Subcutaneous abdominal adipose tissue (tissue), 5 donors: ENCODE results near the gene MAP4K3.

Experiments
- H3K27ac ChIP-seq: one replicate; pipeline ENCODE4 v1.7.0; 2013; ENCODE audit warnings: low read depth, mild to moderate bottlenecking, inconsistent platforms, low read length, moderate library complexity
- H3K27me3 ChIP-seq, 5 donors: one replicate each; pipeline ENCODE4 v1.7.0; 2013; ENCODE audit warnings: low read length in 5 of 5, inconsistent platforms in 1 of 5; ENCODE audit not compliant: control insufficient read depth in 5 of 5, insufficient read depth in 4 of 5
- H3K36me3 ChIP-seq, 5 donors: one replicate each; pipeline ENCODE4 v1.7.0; 2013; ENCODE audit warnings: low read length in 5 of 5; ENCODE audit not compliant: control insufficient read depth in 5 of 5, insufficient read depth in 5 of 5
- H3K4me1 ChIP-seq, 5 donors: one replicate each; pipeline ENCODE4 v1.7.0; 2013; ENCODE audit warnings: low read length in 5 of 5, mild to moderate bottlenecking in 3 of 5, moderate library complexity in 1 of 5; ENCODE audit not compliant: control insufficient read depth in 5 of 5, insufficient read depth in 5 of 5
- H3K4me3 ChIP-seq, 5 donors: one replicate each; pipeline ENCODE4 v1.7.0; 2013; ENCODE audit warnings: low read length in 5 of 5, low read depth in 1 of 5
- H3K9ac ChIP-seq, 5 donors: one replicate each; pipeline ENCODE4 v1.7.0; 2013; ENCODE audit warnings: low read length in 5 of 5, mild to moderate bottlenecking in 4 of 5, moderate library complexity in 3 of 5
- H3K9me3 ChIP-seq, 5 donors: one replicate each; pipeline ENCODE4 v1.7.0; 2013; ENCODE audit warnings: low read length in 5 of 5; ENCODE audit not compliant: control insufficient read depth in 5 of 5
- donor health status: healthy.
- donor health status: healthy.
- donor health status: healthy.
- donor health status: healthy.
- donor health status: healthy.

The MAP4K3 gene

DNA sequence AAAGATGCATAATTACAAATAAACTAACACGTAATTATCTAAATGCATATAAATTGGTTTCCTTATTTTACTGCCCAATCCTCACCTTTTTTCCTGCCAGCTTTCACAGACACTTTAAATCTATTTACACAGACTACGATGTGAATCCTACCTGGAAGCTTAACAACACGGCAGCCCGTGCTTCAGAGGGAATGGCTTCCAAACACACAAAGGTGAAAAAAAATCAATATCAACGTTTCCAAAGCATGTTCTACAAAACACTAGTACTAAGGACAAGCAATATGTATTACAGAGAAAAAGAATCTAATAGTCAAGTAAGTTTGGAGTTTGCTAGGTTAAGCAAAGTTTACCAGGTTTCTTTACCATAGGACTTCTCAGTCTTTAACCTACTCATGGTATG lies 4.4 kb downstream of the MAP4K3 start:
- Histone ChIP-seq H3K27ac (no peak overlapping the region), H3K4me3 (peak overlapping the region in 1 of 5 donors; percentile 41), H3K9ac (no peak overlapping the region), H3K27me3 (no peaks in the 10 kb centered on the region), H3K4me1 (peaks cover 0 to 61% (median 55%) of the 10 kb centered on the region in 5 donors), H3K9me3 (no peaks in the 10 kb centered on the region), H3K36me3 (no peaks in the 10 kb centered on the region)

DNA sequence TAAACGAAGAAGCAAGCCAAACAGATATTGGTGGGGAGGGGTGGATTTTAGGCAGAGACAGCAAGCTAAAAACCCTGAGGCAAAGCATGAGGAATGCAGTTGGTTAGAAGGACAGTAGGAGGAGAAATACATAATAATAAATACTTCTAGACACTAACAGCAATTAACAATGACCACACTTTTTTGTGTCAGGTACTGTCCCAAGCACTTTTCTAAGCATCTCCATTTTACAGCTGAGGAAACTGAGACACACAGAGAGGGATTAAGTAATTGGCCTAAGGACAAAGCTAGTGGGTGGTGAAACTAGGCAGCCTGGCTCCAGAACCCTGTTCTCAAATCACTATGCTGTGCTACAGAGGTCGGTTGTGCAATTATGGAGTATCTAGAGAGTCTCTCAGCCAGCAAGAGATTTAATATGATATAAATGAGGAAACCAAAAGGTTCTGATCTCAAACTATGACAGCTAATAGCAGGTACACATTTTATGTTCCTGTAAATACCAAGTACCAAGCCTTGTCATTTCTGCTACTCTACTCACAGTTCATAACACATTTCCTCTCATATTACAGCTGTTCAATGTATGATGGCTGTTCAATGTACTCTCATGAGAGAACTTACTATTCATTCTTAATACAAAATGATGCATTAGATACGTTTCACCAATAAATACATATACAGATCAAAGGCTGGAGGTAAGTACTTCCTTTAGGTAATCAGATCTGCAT lies 5.3 kb downstream of the MAP4K3 start:
- Histone ChIP-seq H3K9ac (no peak overlapping the region), H3K36me3 (no peaks in the 10 kb centered on the region), H3K4me1 (peaks cover 0 to 61% (median 52%) of the 10 kb centered on the region in 5 donors), H3K27ac (peak overlapping the region; percentile 26), H3K27me3 (no peaks in the 10 kb centered on the region), H3K4me3 (no peak overlapping the region), H3K9me3 (no peaks in the 10 kb centered on the region)

DNA sequence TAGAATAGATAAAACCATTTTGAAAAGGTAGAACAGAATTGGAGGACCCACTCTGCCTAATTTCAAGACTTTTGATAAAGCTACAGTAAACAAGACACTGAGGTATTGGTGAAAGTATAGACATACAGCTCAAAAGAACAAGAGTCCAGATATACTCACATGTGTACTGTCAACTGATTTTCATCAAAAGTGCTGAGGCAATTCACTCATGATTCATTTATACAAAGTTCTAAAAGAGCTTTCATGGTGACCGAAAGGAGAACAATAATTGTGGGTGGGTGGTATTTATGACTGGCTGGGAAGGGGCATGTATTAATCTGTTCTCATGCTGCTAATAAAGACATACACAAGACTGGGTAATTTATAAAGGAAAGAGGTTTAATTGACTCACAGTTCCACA lies 7.3 kb downstream of the MAP4K3 start:
- Histone ChIP-seq H3K9me3 (no peaks in the 10 kb centered on the region), H3K36me3 (no peaks in the 10 kb centered on the region), H3K27me3 (no peaks in the 10 kb centered on the region), H3K27ac (peak overlapping the region; percentile 26), H3K9ac (no peak overlapping the region), H3K4me1 (peaks cover 0 to 46% (median 39%) of the 10 kb centered on the region in 5 donors), H3K4me3 (no peak overlapping the region)

DNA sequence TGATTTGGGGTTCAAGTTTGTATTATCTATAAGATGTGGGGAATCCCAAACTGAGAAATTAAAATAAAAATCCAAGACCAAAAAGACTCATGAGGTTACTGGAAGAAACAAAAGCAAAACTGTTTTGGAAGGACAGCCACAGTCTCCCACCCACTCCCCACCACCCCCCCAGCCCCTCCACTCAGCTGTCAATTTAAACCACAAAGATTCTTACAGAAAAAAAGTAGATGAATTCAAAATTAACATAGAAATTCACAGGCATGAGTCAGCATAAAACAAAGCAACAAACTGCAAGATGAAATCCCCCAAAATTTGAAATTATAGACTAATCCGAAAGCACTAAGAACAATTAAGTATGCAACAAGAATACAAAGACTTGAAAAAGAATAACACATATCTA lies 12.1 kb downstream of the MAP4K3 start:
- peaks cover 0 to 8% (median 3%) of the 10 kb centered on the region in 5 donors for H3K4me1 ChIP-seq
- no peaks in the 10 kb centered on the region for H3K27me3 ChIP-seq
- no peaks in the 10 kb centered on the region for H3K9me3 ChIP-seq
- H3K36me3 ChIP-seq: no peaks in the 10 kb centered on the region
- H3K9ac ChIP-seq: no peak overlapping the region
- no peak overlapping the region for H3K27ac ChIP-seq
- H3K4me3 ChIP-seq: no peak overlapping the region

DNA sequence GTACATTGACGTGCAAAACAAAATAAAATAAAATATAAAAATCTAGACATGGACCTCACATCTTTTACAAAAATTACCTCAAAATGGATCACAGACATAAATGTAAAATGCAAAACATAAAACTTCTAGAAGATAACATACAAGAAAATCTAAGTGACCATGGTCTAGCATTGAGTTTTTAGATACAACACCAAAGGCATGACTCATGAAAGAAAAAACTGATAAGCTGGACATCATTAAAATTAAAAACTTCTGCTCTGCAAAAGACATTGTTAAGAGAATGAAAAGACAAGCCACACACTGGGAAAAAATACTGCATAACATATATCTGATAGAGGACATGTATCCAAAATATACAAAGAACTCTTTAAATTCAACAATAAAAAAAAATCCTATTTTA lies 14.4 kb downstream of the MAP4K3 start:
- Histone ChIP-seq H3K4me1 (peaks cover 0 to 20% (median 10%) of the 10 kb centered on the region in 5 donors), H3K9ac (no peak overlapping the region), H3K36me3 (no peaks in the 10 kb centered on the region), H3K9me3 (no peaks in the 10 kb centered on the region), H3K4me3 (no peak overlapping the region), H3K27me3 (no peaks in the 10 kb centered on the region), H3K27ac (no peak overlapping the region)

DNA sequence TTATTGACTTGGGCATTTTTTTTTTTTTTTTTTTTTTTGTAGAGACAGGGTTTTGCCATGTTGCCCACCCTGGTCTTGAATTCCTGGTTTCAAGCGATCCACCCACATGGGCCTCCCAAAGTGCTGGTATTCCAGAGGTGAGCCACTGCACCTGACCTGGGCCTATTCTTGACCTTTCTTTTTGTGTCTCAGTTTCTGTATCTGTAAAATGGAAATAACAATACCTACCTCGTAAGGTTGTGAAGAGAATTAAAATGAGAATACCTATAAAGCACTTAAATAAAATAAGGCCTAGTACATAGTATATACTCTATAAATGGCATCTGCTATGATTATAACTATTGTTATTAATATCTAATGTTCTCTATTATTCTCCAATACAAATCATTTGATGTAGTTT lies 15.7 kb downstream of the MAP4K3 start:
- H3K9me3 ChIP-seq: no peaks in the 10 kb centered on the region
- no peak overlapping the region for H3K9ac ChIP-seq
- no peaks in the 10 kb centered on the region for H3K27me3 ChIP-seq
- H3K4me3 ChIP-seq: no peak overlapping the region
- H3K4me1 ChIP-seq: peaks cover 0 to 26% (median 14%) of the 10 kb centered on the region in 5 donors
- H3K27ac ChIP-seq: no peak overlapping the region
- H3K36me3 ChIP-seq: no peaks in the 10 kb centered on the region

DNA sequence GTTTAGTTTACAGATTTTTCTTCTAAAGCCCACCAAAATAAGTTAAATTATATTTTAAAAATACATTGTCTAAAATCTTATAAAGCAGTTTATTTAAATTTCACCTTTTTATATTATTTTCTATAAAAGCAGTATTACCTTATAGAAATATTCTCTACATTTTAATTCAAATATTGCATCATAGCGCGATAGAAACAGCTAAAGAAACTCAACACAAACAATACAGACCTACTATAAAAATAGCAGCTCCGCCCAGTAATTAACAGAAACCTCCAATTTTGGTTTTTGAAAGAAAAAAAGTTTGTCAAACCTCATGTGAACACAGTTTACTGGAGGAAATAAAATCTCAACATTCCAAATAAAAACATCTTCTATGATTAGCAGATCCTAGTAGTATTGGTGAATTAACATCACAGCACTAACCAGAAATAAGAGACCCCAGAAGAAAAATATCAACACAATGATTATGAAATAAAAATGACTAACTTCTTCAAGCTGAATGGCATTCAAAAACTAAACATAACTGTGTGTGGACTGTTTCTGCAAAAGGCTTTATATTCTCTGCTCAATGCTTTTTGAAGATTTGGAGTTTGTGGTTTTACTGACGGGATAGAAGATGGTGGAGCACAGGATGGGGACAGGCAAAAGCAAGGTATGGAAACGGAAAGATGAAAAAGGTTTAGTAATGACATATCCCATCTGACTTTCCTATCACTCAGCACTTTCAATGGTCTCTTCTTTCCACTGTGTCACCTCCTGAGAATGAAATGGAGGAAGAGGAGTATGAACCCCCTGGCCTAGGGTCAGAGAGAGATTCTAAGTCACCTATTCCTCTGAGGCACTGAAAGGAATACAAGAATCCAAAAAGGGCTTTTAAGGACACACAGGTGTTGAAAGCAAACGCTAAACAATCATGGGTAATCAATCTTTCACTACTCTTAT lies 17.5 kb downstream of the MAP4K3 start:
- Histone ChIP-seq H3K9me3 (no peaks in the 10 kb centered on the region), H3K27me3 (no peaks in the 10 kb centered on the region), H3K9ac (no peak overlapping the region), H3K36me3 (no peaks in the 10 kb centered on the region), H3K27ac (no peak overlapping the region), H3K4me3 (no peak overlapping the region), H3K4me1 (peaks cover 0 to 34% (median 13%) of the 10 kb centered on the region in 5 donors)

DNA sequence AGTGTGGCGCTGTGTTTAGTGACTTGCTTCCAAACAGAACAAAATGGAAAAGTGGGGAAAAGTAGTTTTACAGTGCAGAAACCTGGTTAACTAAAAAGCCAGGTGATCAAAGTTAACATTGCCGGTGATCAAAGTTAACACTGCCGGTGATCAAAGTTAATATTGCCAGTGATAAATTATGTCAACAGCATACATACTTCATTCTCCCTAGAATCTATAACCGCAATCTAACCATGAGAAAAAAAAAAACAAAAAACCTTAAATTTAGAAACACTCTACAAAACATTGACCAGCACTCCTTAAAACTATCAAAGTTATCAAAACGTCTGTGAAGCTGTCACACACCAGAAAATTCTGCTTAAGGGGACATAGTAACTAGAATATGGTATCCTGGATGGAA lies 18.6 kb downstream of the MAP4K3 start:
- Histone ChIP-seq H3K27ac (no peak overlapping the region), H3K9ac (no peak overlapping the region), H3K4me1 (peaks cover 0 to 35% (median 13%) of the 10 kb centered on the region in 5 donors), H3K36me3 (no peaks in the 10 kb centered on the region), H3K4me3 (no peak overlapping the region), H3K27me3 (no peaks in the 10 kb centered on the region), H3K9me3 (no peaks in the 10 kb centered on the region)

DNA sequence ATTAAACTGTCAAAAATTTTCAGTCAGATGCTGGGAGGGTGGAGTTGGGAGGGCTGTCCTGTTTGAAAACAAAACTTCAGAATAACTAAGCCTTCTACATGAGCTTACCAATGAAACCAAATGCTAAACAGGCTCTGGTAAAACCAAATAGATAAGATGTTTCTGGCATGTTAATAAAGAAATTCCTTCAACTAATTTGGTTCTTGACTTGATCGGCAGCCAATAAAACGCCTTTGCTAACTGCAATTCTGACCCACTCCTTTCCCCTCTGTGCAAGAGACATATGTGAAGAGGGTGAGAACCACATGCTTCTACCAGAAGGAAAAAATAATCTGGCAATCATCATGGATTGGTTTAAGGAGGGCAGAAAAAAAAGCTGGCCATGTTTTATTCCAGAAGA lies 20.9 kb downstream of the MAP4K3 start:
- Histone ChIP-seq H3K36me3 (no peaks in the 10 kb centered on the region), H3K4me3 (no peak overlapping the region), H3K9ac (no peak overlapping the region), H3K9me3 (no peaks in the 10 kb centered on the region), H3K27ac (no peak overlapping the region), H3K4me1 (peaks cover 0 to 39% (median 20%) of the 10 kb centered on the region in 5 donors), H3K27me3 (no peaks in the 10 kb centered on the region)
